Measurements from ENCODE around the gene SHB.

The SHB gene

DNA sequence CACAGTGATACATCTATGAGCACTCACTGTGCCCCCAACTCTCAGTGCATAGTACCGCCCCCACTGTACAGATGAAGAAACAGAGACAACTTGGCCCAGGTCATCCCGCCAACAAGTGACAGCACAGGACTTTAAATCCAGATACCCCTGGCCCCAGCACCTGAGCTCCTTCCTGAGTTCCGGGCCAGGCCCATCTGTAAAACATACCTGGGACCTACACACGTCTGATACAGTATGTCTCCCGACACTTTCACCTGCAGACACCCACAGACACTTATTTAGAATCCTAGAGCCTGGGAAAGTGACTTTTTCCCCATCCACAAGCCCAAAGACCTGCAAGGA, 104.3 kb downstream of the SHB start:
- Histone ChIP-seq H2AFZ (no peak overlapping the region), H3K4me1 (no peaks in the 10 kb centered on the region), H3K27me3 (ENCODE audit: control insufficient read depth, insufficient read depth, low read length) (no peaks in the 10 kb centered on the region), H3K79me2 (peaks cover 3% of the 10 kb centered on the region), H3K9ac (no peak overlapping the region), H3K9me3 (ENCODE audit: control insufficient read depth, low read length) (no peaks in the 10 kb centered on the region), H3K27ac (no peak overlapping the region), H3K36me3 (ENCODE audit: control insufficient read depth, insufficient read depth, low read length) (no peaks in the 10 kb centered on the region), H3K4me3 (ENCODE audit: low read depth, low read length) (no peak overlapping the region), H3K4me2 (ENCODE audit: low read length) (no peak overlapping the region)
- TF ChIP-seq, protein P1, sequence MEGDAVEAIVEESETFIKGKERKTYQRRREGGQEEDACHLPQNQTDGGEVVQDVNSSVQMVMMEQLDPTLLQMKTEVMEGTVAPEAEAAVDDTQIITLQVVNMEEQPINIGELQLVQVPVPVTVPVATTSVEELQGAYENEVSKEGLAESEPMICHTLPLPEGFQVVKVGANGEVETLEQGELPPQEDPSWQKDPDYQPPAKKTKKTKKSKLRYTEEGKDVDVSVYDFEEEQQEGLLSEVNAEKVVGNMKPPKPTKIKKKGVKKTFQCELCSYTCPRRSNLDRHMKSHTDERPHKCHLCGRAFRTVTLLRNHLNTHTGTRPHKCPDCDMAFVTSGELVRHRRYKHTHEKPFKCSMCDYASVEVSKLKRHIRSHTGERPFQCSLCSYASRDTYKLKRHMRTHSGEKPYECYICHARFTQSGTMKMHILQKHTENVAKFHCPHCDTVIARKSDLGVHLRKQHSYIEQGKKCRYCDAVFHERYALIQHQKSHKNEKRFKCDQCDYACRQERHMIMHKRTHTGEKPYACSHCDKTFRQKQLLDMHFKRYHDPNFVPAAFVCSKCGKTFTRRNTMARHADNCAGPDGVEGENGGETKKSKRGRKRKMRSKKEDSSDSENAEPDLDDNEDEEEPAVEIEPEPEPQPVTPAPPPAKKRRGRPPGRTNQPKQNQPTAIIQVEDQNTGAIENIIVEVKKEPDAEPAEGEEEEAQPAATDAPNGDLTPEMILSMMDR (IDR thresholded peaks at IDR 0.05): no peak

DNA sequence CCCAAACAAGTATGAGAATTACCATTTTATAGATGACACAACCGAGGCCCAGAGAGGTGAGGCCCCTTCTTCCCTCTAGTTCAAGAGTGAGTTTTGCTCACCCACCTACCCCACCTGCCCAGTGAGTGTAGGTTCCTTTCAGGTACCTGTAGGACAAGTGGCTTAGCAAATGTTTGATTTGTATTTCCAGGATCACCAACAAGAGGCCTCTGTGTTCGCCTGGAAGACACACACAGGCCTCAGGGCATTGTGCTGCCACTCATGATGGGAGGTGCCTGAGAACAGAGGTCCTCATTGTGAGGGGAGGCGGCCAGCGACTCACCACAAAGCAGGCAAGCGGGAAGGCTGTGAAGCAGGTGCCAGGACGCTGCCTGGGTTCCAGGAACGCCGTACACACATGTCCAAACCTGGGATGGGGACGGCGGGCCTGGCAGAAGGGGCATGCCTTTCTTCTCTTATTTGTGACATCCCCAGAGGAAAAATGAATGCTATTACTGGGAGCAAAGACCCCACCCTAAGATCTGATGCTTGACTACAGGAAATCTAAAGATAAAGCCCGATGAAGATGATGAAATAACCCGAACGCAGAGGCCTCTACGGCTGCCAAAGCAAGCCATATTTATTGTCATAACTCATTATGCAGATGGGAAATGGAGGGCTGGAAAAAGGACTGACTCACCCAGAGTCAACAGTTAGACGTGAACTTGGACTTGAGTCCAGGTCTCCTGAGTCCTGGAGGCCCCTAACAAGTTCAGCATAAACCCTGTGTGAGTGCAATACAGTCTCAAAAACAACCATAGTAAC, 104.9 kb downstream of the SHB start:
- Histone ChIP-seq H3K36me3 (ENCODE audit: control insufficient read depth, insufficient read depth, low read length) (no peaks in the 10 kb centered on the region), H3K4me2 (ENCODE audit: low read length) (no peak overlapping the region), H3K27me3 (ENCODE audit: control insufficient read depth, insufficient read depth, low read length) (no peaks in the 10 kb centered on the region), H3K4me1 (no peaks in the 10 kb centered on the region), H3K27ac (no peak overlapping the region), H3K4me3 (ENCODE audit: low read depth, low read length) (no peak overlapping the region), H3K9ac (no peak overlapping the region), H3K9me3 (ENCODE audit: control insufficient read depth, low read length) (no peaks in the 10 kb centered on the region), H2AFZ (no peak overlapping the region), H3K79me2 (peaks cover 3% of the 10 kb centered on the region)
- TF ChIP-seq, protein P1 (IDR thresholded peaks at IDR 0.05): no peak

DNA sequence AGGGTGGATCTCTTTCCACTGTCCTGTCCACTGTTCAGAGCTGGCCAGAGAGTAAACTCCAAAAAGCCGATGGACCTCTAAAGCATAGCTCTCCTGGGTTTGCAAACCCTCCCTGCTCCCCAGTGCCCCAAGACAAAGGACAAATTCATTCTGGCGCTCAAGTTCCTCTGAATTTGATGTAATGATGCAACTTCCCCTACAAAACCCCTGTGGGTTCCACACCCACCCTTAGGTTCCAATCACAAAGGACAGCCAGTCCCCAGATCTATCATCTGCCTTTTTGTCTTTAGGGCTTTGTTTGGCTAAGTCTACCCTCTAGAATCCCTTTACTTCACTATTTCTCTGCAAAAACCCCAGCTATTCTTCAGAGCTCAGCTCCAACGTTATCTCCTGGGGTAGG, 107.7 kb downstream of the SHB start:
- no peak overlapping the region for H3K4me2 ChIP-seq (ENCODE audit: low read length)
- TF ChIP-seq, protein P1 (IDR thresholded peaks at IDR 0.05): no peak
- no peaks in the 10 kb centered on the region for H3K36me3 ChIP-seq (ENCODE audit: control insufficient read depth, insufficient read depth, low read length)
- no peaks in the 10 kb centered on the region for H3K79me2 ChIP-seq
- no peak overlapping the region for H2AFZ ChIP-seq
- no peak overlapping the region for H3K27ac ChIP-seq
- no peak overlapping the region for H3K4me3 ChIP-seq (ENCODE audit: low read depth, low read length)
- no peaks in the 10 kb centered on the region for H3K4me1 ChIP-seq
- H3K27me3 ChIP-seq (ENCODE audit: control insufficient read depth, insufficient read depth, low read length): no peaks in the 10 kb centered on the region
- no peaks in the 10 kb centered on the region for H3K9me3 ChIP-seq (ENCODE audit: control insufficient read depth, low read length)
- no peak overlapping the region for H3K9ac ChIP-seq

DNA sequence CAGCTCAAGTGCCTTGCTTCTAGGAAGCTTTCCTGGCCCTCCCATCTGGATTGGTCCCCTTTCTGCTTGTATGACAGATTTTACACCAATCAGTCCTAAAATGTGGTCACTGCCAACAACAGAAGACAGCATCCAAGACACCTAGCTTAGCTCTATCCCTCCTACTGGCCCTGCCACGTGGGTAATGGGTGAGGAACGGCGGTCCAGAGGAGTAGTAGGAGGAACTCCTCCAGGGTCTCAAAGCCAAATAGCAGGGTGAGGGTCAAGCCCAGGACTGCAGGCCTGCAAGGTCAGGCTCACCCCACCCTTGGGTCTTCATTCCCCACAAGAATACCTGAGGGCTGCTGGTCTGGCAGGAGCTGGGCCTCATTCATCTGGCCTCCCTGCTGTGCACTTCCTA, 108.4 kb downstream of the SHB start:
- Histone ChIP-seq H3K4me2 (ENCODE audit: low read length) (no peak overlapping the region), H3K27ac (no peak overlapping the region), H3K4me3 (ENCODE audit: low read depth, low read length) (no peak overlapping the region), H3K4me1 (no peaks in the 10 kb centered on the region), H3K79me2 (no peaks in the 10 kb centered on the region), H3K9ac (no peak overlapping the region), H2AFZ (no peak overlapping the region), H3K36me3 (ENCODE audit: control insufficient read depth, insufficient read depth, low read length) (no peaks in the 10 kb centered on the region), H3K9me3 (ENCODE audit: control insufficient read depth, low read length) (no peaks in the 10 kb centered on the region), H3K27me3 (ENCODE audit: control insufficient read depth, insufficient read depth, low read length) (no peaks in the 10 kb centered on the region)
- TF ChIP-seq, protein P1 (IDR thresholded peaks at IDR 0.05): no peak

DNA sequence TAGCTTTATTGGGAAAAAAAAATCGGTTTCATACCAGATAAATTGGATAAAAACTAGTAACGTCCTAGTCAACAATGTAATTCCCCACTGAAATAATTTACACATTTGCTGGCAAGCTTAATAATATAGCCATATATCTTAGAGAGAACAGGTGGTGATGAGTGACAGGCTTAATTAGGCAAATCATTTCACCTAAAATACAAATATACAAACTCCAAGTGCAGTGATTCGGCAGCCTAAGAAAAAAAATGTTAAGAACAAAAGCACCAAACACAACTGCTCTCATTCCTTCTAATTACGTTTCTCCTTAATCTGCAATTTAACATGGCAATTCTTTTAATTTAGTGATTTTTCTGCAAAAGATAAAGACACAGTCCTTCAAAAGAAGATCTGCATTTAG, 109.1 kb downstream of the SHB start:
- Histone ChIP-seq H3K4me3 (ENCODE audit: low read depth, low read length) (no peak overlapping the region), H3K36me3 (ENCODE audit: control insufficient read depth, insufficient read depth, low read length) (no peaks in the 10 kb centered on the region), H3K9ac (no peak overlapping the region), H3K27me3 (ENCODE audit: control insufficient read depth, insufficient read depth, low read length) (no peaks in the 10 kb centered on the region), H3K79me2 (no peaks in the 10 kb centered on the region), H3K4me1 (no peaks in the 10 kb centered on the region), H3K9me3 (ENCODE audit: control insufficient read depth, low read length) (no peaks in the 10 kb centered on the region), H2AFZ (no peak overlapping the region), H3K4me2 (ENCODE audit: low read length) (no peak overlapping the region), H3K27ac (no peak overlapping the region)
- TF ChIP-seq, protein P1 (IDR thresholded peaks at IDR 0.05): no peak

Measured in parathyroid adenoma (tissue), 2 donors.